ENCODE results near the gene INO80E. TPM values are rescaled to one million over a fixed set of nuclear protein-coding genes. Genes with fewer than 3 reads are reported as not detected.

INO80E gene
- total RNA-seq, 1 donor from 2014 or later: 58.4 TPM

GRCh38 chr16:30025574-30025973 is 29.5 kb downstream of the INO80E start:
- Histone ChIP-seq H3K36me3 (no peaks in the 10 kb centered on the region), H3K4me1 (peaks cover 14% of the 10 kb centered on the region), H3K9me3 (no peaks in the 10 kb centered on the region), H3K4me3 (no peak overlapping the region), H3K27ac (no peak overlapping the region), H3K27me3 (ENCODE audit: low read depth) (peaks cover 43% of the 10 kb centered on the region)
- TF ChIP-seq, protein P1, sequence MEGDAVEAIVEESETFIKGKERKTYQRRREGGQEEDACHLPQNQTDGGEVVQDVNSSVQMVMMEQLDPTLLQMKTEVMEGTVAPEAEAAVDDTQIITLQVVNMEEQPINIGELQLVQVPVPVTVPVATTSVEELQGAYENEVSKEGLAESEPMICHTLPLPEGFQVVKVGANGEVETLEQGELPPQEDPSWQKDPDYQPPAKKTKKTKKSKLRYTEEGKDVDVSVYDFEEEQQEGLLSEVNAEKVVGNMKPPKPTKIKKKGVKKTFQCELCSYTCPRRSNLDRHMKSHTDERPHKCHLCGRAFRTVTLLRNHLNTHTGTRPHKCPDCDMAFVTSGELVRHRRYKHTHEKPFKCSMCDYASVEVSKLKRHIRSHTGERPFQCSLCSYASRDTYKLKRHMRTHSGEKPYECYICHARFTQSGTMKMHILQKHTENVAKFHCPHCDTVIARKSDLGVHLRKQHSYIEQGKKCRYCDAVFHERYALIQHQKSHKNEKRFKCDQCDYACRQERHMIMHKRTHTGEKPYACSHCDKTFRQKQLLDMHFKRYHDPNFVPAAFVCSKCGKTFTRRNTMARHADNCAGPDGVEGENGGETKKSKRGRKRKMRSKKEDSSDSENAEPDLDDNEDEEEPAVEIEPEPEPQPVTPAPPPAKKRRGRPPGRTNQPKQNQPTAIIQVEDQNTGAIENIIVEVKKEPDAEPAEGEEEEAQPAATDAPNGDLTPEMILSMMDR (IDR thresholded peaks at IDR 0.05): no peak
- DNase-seq (no peak), ATAC-seq (no peak)
- intact Hi-C loops (cut with DNase I): no loop called here

DNA sequence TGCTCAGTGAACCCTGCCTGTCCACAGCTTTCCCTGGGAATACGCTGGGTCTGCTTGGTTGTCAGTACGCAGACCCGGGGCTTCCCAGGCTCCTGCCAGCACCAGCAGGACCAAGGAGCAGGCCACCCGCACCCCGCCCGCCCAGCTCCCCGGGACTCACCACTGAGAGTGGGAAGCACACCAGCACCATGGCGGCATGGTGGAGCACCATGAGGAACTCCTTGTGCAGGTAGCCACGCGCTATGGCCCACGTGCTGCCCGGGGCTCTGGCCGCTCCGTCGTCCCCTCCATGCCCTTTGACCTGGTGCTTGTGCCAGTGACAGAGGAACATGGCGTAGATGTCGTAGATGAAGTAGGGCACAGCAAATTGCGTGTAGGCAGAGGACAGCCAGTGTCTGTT is 30.4 kb downstream of the INO80E start:
- Histone ChIP-seq H3K36me3 (no peaks in the 10 kb centered on the region), H3K27ac (no peak overlapping the region), H3K27me3 (ENCODE audit: low read depth) (peaks cover 51% of the 10 kb centered on the region), H3K9me3 (no peaks in the 10 kb centered on the region), H3K4me1 (peaks cover 12% of the 10 kb centered on the region), H3K4me3 (no peak overlapping the region)
- ATAC-seq (no peak), DNase-seq (no peak)
- TF ChIP-seq, protein P1 (IDR thresholded peaks at IDR 0.05): no peak
- intact Hi-C loops (cut with DNase I): no loop called here

GRCh38 chr16:30027588-30028437 is 31.8 kb downstream of the INO80E start:
- H3K9me3 ChIP-seq: no peaks in the 10 kb centered on the region
- ATAC-seq: no peak
- no peaks in the 10 kb centered on the region for H3K36me3 ChIP-seq
- intact Hi-C loops (cut with DNase I): no loop called here
- no peak for DNase-seq
- H3K4me3 ChIP-seq: no peak overlapping the region
- TF ChIP-seq, protein P1 (IDR thresholded peaks at IDR 0.05): no peak
- no peak overlapping the region for H3K27ac ChIP-seq
- H3K27me3 ChIP-seq (ENCODE audit: low read depth): peaks cover 64% of the 10 kb centered on the region
- H3K4me1 ChIP-seq: peaks cover 9% of the 10 kb centered on the region

- Histone ChIP-seq H3K9me3 (no peaks in the 10 kb centered on the region), H3K27ac (no peak overlapping the region), H3K4me1 (peaks cover 9% of the 10 kb centered on the region), H3K4me3 (no peak overlapping the region), H3K27me3 (ENCODE audit: low read depth) (peaks cover 72% of the 10 kb centered on the region), H3K36me3 (no peaks in the 10 kb centered on the region)
- peak; percentile 5 to 33 for ATAC-seq
- DNase-seq: no peak
- intact Hi-C loops (cut with DNase I): no loop called here
- TF ChIP-seq, protein P1 (IDR thresholded peaks at IDR 0.05): no peak
Measured at GRCh38 chr16:30028438-30029076, 32.5 kb downstream of the INO80E start.

DNA sequence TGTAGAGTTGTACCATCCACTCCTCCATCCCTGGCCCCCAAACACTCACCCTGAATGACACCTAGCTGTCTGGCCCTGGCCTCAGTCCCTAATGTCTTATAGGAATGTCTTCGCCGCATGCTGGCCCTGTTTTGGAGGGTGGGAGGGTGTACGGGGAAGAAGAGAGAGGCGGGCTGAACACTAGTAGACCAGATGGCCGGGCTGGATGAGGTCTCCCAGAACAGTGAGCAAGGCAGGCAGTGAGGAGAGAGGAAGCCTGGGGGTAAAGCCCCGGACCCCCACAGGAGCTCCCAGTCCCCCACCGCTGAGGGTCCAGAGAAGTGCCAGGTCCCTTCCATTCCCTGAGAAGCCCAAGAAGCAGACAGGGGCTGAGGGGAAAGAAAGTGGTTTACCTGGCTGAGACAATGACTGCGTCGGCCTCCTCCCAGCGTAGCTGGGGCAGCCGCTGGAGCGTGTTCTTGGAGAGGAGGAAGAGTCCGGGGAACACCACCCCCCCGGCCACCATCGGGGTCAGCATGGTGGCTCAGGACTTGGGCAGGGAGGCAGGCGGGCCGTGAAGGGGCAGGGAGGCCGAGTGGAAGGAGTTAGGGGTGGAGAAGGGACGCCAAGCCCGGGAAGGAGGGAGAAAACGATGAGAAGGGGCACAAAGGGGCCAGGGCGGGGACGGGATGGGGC is 34.1 kb downstream of the INO80E start:
- Histone ChIP-seq H3K27me3 (ENCODE audit: low read depth) (peaks cover 76% of the 10 kb centered on the region), H3K36me3 (no peaks in the 10 kb centered on the region), H3K27ac (no peak overlapping the region), H3K4me3 (no peak overlapping the region), H3K9me3 (no peaks in the 10 kb centered on the region), H3K4me1 (peaks cover 9% of the 10 kb centered on the region)
- DNase-seq (no peak), ATAC-seq (no peak)
- intact Hi-C loops (cut with DNase I): no loop called here
- TF ChIP-seq, protein P1 (IDR thresholded peaks at IDR 0.05): no peak
